ENCODE measurements around the gene GRAMD4. TPM values are rescaled to one million over a fixed set of nuclear protein-coding genes. Genes with fewer than 3 reads are reported as not detected.

GRAMD4 gene
- polyA plus RNA-seq, 3 donors: 9.5 to 33.3 (median 12.6) TPM

DNA sequence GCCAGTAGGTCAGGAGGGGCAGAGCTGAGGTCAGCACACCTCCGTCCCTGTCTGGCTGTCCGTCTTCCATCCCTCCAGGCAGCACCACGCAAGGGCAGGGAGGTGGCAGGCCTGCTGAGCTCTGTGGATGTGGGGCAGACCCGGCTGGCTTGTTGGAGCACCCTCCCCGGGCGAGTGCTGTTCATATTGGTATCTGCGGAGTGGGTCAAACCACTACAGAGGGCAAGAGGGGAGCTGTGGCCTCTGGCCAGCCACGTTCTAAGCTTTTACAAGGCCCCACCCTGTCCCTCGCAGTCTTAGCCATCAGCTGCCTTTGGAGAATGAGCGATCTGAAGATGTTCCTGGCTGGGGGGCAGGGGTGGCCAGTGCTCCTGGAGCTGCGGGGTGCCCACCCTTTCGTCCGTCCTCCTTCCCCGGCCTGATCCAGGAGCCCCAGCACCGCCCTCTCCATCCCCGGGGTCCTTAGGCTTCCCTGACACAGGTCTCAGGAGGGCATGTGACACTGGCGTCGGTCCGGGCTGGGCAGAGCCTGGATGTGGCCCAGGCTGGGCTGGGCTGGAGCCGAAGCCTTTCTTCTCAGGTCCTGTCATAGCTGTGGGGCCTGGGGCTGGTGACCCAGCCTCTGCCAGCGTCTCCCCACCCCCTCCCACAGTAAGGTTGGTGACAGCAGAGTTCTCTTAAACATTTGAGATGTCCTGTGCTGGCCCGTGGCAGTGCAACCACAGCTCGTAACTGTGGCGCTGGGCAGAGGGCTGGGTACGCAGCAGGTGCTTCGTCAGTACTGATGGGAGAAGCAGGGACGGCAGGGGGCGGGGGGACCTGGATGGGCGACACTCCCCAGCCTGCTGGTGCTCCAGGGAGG, 31.7 kb upstream of the GRAMD4 start:
- Mint-ChIP-seq H3K4me1 (peaks cover 62% of the 10 kb centered on the region), H3K9me3 (no peaks in the 10 kb centered on the region), H3K36me3 (peaks cover 16 to 19% of the 10 kb centered on the region in 2 donors), H3K27me3 (ENCODE audit: low read depth in 3 of 3) (peaks cover 0 to 1% (median 0%) of the 10 kb centered on the region in 3 donors), H3K27ac (peak overlapping the region in 5 of 7 donors; percentile 13 to 83 (median 69)), H3K4me3 (no peak overlapping the region)
- Histone ChIP-seq H3K27ac (ENCODE audit: low read depth in 1 of 2, low read length in 2 of 2) (peak overlapping the region; percentile 39 to 80), H2AFZ (ENCODE audit: insufficient read depth, low read depth, low read length, poor library complexity, severe bottlenecking) (no peak overlapping the region), H3K9ac (ENCODE audit: insufficient read depth, low read length, poor library complexity, severe bottlenecking) (peak overlapping the region; percentile 58), H3K4me3 (replicated peaks in 1 of 3; ENCODE audit: low read depth in 2 of 3, low read length in 3 of 3) (peak overlapping the region in 1 of 3 experiments; percentile 62), H3K9me3 (replicated peaks in 1 of 2; ENCODE audit: control insufficient read depth in 1 of 2, insufficient read depth in 1 of 2, low read length in 2 of 2) (no peaks in the 10 kb centered on the region), H3K4me2 (replicated peaks; ENCODE audit: extremely low read depth, low read length, poor library complexity, severe bottlenecking) (peak overlapping the region; percentile 66), H3K79me2 (ENCODE audit: insufficient read depth, low read length) (peaks cover 85% of the 10 kb centered on the region), H3K4me1 (ENCODE audit: control insufficient read depth in 1 of 2, insufficient read depth in 2 of 2, low read length in 2 of 2) (peaks cover 72 to 74% of the 10 kb centered on the region in 2 donors), H4K20me1 (ENCODE audit: insufficient read depth, low read length) (peaks cover 10% of the 10 kb centered on the region), H3K27me3 (ENCODE audit: control insufficient read depth in 2 of 2, insufficient read depth in 2 of 2, low read length in 2 of 2) (no peaks in the 10 kb centered on the region), H3K36me3 (replicated peaks in 1 of 2; ENCODE audit: control insufficient read depth in 1 of 2, insufficient read depth in 2 of 2, low read length in 2 of 2) (peaks cover 0 to 3% of the 10 kb centered on the region in 2 donors)
- intact Hi-C loops (cut with micrococcal nuclease): no loop called here
- 88% methylated on average over 28 of the region's 29 CpGs for WGBS (ENCODE audit: insufficient coverage)
- TF ChIP-seq, protein P1, sequence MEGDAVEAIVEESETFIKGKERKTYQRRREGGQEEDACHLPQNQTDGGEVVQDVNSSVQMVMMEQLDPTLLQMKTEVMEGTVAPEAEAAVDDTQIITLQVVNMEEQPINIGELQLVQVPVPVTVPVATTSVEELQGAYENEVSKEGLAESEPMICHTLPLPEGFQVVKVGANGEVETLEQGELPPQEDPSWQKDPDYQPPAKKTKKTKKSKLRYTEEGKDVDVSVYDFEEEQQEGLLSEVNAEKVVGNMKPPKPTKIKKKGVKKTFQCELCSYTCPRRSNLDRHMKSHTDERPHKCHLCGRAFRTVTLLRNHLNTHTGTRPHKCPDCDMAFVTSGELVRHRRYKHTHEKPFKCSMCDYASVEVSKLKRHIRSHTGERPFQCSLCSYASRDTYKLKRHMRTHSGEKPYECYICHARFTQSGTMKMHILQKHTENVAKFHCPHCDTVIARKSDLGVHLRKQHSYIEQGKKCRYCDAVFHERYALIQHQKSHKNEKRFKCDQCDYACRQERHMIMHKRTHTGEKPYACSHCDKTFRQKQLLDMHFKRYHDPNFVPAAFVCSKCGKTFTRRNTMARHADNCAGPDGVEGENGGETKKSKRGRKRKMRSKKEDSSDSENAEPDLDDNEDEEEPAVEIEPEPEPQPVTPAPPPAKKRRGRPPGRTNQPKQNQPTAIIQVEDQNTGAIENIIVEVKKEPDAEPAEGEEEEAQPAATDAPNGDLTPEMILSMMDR (IDR thresholded peaks at IDR 0.05): no peak
- DNase-seq: no peak

GRCh38 chr22:46589141-46589748, 30.9 kb upstream of the GRAMD4 start:
- WGBS (ENCODE audit: insufficient coverage): 73% methylated on average over 4 of the region's 9 CpGs
- Histone ChIP-seq H3K9me3 (replicated peaks in 1 of 2; ENCODE audit: control insufficient read depth in 1 of 2, insufficient read depth in 1 of 2, low read length in 2 of 2) (no peaks in the 10 kb centered on the region), H3K27me3 (ENCODE audit: control insufficient read depth in 2 of 2, insufficient read depth in 2 of 2, low read length in 2 of 2) (no peaks in the 10 kb centered on the region), H4K20me1 (ENCODE audit: insufficient read depth, low read length) (peaks cover 6% of the 10 kb centered on the region), H3K79me2 (ENCODE audit: insufficient read depth, low read length) (peaks cover 81% of the 10 kb centered on the region), H2AFZ (ENCODE audit: insufficient read depth, low read depth, low read length, poor library complexity, severe bottlenecking) (no peak overlapping the region), H3K36me3 (replicated peaks in 1 of 2; ENCODE audit: control insufficient read depth in 1 of 2, insufficient read depth in 2 of 2, low read length in 2 of 2) (peaks cover 0 to 3% of the 10 kb centered on the region in 2 donors), H3K4me3 (replicated peaks in 1 of 3; ENCODE audit: low read depth in 2 of 3, low read length in 3 of 3) (no peak overlapping the region), H3K9ac (ENCODE audit: insufficient read depth, low read length, poor library complexity, severe bottlenecking) (no peak overlapping the region), H3K4me2 (replicated peaks; ENCODE audit: extremely low read depth, low read length, poor library complexity, severe bottlenecking) (no peak overlapping the region), H3K4me1 (ENCODE audit: control insufficient read depth in 1 of 2, insufficient read depth in 2 of 2, low read length in 2 of 2) (peaks cover 79 to 82% of the 10 kb centered on the region in 2 donors), H3K27ac (ENCODE audit: low read depth in 1 of 2, low read length in 2 of 2) (peak overlapping the region in 1 of 2 donors; percentile 55)
- TF ChIP-seq, protein P1 (IDR thresholded peaks at IDR 0.05): no peak
- no peak for DNase-seq
- peaks cover 0 to 1% (median 0%) of the 10 kb centered on the region in 3 donors for H3K27me3 Mint-ChIP-seq (ENCODE audit: low read depth in 3 of 3)
- H3K4me1 Mint-ChIP-seq: peaks cover 66% of the 10 kb centered on the region
- intact Hi-C loops (cut with micrococcal nuclease): no loop called here
- peaks cover 9 to 19% of the 10 kb centered on the region in 2 donors for H3K36me3 Mint-ChIP-seq
- H3K4me3 Mint-ChIP-seq: no peak overlapping the region
- peak overlapping the region in 5 of 7 donors; percentile 23 to 69 (median 60) for H3K27ac Mint-ChIP-seq
- H3K9me3 Mint-ChIP-seq: no peaks in the 10 kb centered on the region

All from CD14-positive monocyte (primary cell).